GM13977 (cell line): ENCODE results near the gene CFAP70.

Experiments used
- DNase-seq: peaks from one replicate; pipeline ENCODE4 v3.0.0; 2012; ENCODE audit warnings: low spot score
- CTCF ChIP-seq: IDR thresholded peaks from 2 replicates; pipeline ENCODE4 v1.5.1; 2012; ENCODE audit warnings: mild to moderate bottlenecking, control low read depth; ENCODE audit not compliant: insufficient read depth; ENCODE audit errors: extremely low read depth, missing control alignments
- in situ Hi-C: fragments of 300-500 bp; cut with MboI; formaldehyde crosslinking; loops from one replicate; pipeline ENCODE4 v1.12.0; 2022; ENCODE audit warnings: low sequenced_read_pairs, low pct_unique_long_range_greater_than_20kb, mixed read lengths, inconsistent platforms; ENCODE audit not compliant: unreplicated experiment

CFAP70 gene

DNA sequence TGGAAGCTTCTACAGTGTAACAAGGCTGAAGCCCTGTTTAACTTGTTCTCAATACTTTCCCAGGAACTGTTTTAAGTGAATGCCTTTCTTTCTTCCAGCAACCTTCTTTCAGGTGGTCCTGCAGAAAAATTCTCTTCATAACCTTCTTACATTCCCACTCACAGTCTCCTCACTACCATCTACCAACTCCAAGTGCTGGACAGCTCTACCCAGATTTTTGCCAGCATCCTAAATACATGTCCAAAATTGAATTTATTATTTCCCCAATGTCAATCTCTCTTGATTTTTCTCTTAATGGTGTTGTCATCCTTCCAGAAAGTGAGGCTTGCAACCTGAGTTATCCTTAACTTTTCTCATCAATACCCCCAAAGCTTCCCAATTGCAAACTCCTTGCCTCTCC is 48.2 kb downstream of the CFAP70 start:
- DNase-seq = no peak
- no peak for TF ChIP-seq CTCF
- in situ Hi-C loops = no loop called here

DNA sequence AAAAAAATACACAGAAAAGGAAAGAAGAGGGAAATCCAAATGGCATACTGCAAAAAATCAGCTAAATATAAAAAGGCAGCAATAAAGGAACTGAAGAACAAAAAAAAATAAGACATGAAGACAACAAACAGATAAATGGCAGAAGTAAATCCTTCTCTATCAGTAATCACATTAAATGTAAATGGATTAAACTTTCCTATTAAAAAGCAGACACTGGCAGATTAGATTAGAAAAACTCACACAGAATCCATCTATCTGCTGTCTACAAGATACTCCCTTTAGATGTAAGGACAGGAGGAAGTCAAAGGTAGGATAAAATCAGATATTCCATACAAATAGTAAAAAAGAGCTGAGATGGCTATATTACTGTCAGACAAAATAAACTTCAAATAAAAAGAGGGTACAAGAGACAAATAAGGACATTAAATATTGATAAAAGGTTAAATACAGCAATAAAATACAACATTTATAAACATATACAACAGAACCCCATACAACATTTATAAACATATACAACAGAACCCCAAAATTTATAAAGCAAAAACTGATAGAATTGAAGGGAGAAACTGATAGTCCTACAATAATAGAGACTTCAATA is 51.4 kb downstream of the CFAP70 start:
- in situ Hi-C loops = no loop called here
- DNase-seq = no peak
- no peak for TF ChIP-seq CTCF

DNA sequence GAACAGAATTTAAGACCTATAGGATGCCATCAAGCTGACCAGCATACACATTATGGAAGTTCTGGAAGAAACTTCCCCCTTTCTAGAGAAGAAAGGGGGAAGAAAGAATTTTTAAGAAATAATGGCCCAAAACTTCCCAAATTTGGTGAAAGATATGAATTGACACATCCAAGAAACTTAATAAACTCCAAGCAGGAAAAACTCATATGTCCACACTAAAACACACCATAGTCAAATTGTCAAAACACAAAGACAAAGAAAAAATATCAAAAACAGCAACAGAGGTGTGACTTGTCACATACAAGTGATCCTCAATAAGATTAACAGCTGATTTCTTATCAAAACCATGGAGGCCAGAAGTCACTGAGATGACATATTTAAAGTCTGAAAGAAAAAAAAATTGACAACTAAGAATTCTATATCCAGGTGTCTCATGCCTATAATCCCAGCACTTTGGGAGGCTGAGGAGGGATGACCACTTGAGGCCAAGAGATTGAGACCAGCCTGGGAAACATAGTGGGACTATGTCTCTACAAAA is 52.4 kb downstream of the CFAP70 start:
- DNase-seq = no peak
- TF ChIP-seq CTCF = no peak
- in situ Hi-C loops = no loop called here

- TF ChIP-seq CTCF = no peak
- no peak for DNase-seq
- in situ Hi-C loops = no loop called here
These were observed 61.7 kb downstream of the CFAP70 start for GRCh38 chr10:73296946-73297345.

DNA sequence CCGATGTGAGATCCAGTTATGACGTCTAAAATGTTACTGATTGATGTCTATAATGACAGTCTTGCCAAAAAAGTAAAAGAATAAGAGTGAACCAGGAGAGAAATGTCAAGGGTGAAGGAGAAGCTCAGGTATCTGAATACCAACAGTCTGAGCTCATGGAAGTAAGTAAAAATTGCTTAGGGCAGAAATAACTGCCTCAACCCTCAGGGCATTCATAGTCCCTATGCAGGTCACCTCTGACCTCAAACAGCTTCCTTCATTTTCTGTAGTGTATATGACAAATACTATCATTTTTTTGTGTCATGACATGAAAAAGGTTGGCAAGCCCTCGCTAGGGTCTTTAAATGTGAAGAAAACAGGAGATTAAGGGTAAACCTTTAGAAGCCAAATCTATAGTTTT is 65.2 kb downstream of the CFAP70 start:
- no peak for TF ChIP-seq CTCF
- in situ Hi-C loops = no loop called here
- no peak for DNase-seq

DNA sequence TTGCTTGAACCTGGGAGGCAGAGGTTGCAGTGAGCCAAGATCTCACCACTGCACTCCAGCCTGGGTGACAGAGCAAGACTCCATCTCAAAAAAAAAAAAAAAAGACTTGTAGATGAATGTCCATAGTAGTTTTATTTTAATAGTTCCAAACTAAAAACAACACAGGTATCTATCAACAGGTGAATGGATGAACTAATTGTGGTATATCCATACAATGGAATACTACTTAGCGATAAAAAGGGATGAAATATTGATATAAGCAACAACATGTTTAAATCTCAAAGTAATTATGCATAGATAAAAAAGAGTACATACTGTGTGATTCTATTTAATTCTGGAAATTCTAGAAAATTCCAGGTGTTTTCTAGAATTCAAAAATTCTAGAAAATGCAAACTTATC is 68.7 kb downstream of the CFAP70 start:
- DNase-seq = no peak
- in situ Hi-C loops = no loop called here

More for the DNA sequence above, 68.7 kb downstream of the CFAP70 start:
- TF ChIP-seq CTCF = no peak
